Measurements from ENCODE around the gene CDH26.

The CDH26 gene

DNA sequence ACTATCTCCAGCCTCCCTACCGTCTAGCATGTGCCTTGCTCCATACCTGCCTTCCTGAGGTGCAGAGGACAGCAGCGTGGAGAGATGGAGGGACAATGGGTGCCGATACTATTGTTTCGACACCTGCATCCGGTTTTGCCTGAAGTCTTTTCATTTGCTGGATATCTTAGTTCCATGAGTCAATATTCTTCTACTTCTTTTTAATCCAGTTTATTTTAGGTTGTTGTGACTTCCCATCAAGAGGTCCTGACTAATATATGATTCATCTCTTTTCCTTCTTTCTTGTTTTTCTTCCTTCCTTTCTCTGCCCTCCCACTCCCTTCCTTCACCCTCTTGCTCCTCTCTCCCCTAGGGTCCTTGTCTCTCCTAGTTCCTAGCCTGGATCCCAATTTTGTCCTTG lies 91.4 kb downstream of the CDH26 start:
- no peak for TF ChIP-seq SPI1 (IDR thresholded peaks at IDR 0.05; ENCODE audit: borderline replicate concordance, low read depth)
- TF ChIP-seq, protein P1, sequence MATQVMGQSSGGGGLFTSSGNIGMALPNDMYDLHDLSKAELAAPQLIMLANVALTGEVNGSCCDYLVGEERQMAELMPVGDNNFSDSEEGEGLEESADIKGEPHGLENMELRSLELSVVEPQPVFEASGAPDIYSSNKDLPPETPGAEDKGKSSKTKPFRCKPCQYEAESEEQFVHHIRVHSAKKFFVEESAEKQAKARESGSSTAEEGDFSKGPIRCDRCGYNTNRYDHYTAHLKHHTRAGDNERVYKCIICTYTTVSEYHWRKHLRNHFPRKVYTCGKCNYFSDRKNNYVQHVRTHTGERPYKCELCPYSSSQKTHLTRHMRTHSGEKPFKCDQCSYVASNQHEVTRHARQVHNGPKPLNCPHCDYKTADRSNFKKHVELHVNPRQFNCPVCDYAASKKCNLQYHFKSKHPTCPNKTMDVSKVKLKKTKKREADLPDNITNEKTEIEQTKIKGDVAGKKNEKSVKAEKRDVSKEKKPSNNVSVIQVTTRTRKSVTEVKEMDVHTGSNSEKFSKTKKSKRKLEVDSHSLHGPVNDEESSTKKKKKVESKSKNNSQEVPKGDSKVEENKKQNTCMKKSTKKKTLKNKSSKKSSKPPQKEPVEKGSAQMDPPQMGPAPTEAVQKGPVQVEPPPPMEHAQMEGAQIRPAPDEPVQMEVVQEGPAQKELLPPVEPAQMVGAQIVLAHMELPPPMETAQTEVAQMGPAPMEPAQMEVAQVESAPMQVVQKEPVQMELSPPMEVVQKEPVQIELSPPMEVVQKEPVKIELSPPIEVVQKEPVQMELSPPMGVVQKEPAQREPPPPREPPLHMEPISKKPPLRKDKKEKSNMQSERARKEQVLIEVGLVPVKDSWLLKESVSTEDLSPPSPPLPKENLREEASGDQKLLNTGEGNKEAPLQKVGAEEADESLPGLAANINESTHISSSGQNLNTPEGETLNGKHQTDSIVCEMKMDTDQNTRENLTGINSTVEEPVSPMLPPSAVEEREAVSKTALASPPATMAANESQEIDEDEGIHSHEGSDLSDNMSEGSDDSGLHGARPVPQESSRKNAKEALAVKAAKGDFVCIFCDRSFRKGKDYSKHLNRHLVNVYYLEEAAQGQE (IDR thresholded peaks at IDR 0.05; ENCODE audit: insufficient replicate concordance, low read depth), result no peak
- TF ChIP-seq POLR2AphosphoS5 (IDR thresholded peaks at IDR 0.05; ENCODE audit: low read depth), result no peak
- TF ChIP-seq, protein P2, sequence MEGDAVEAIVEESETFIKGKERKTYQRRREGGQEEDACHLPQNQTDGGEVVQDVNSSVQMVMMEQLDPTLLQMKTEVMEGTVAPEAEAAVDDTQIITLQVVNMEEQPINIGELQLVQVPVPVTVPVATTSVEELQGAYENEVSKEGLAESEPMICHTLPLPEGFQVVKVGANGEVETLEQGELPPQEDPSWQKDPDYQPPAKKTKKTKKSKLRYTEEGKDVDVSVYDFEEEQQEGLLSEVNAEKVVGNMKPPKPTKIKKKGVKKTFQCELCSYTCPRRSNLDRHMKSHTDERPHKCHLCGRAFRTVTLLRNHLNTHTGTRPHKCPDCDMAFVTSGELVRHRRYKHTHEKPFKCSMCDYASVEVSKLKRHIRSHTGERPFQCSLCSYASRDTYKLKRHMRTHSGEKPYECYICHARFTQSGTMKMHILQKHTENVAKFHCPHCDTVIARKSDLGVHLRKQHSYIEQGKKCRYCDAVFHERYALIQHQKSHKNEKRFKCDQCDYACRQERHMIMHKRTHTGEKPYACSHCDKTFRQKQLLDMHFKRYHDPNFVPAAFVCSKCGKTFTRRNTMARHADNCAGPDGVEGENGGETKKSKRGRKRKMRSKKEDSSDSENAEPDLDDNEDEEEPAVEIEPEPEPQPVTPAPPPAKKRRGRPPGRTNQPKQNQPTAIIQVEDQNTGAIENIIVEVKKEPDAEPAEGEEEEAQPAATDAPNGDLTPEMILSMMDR (IDR thresholded peaks at IDR 0.05; ENCODE audit: insufficient read depth, low read length), result no peak
- no peak for TF ChIP-seq GABPA (IDR thresholded peaks at IDR 0.05; ENCODE audit: low read depth)
- Histone ChIP-seq H3K27ac (replicated peaks) (peak overlapping the region; percentile 19; the same call in 1 of the 2 replicates), H3K4me3 (replicated peaks; ENCODE audit: insufficient read depth, low read length) (no peak overlapping the region), H3K27me3 (ENCODE audit: insufficient read depth, poor library complexity, severe bottlenecking) (no peaks in the 10 kb centered on the region)
- DNase-seq (ENCODE audit: low read depth in 1 of 2, low spot score in 1 of 2), result no peak

DNA sequence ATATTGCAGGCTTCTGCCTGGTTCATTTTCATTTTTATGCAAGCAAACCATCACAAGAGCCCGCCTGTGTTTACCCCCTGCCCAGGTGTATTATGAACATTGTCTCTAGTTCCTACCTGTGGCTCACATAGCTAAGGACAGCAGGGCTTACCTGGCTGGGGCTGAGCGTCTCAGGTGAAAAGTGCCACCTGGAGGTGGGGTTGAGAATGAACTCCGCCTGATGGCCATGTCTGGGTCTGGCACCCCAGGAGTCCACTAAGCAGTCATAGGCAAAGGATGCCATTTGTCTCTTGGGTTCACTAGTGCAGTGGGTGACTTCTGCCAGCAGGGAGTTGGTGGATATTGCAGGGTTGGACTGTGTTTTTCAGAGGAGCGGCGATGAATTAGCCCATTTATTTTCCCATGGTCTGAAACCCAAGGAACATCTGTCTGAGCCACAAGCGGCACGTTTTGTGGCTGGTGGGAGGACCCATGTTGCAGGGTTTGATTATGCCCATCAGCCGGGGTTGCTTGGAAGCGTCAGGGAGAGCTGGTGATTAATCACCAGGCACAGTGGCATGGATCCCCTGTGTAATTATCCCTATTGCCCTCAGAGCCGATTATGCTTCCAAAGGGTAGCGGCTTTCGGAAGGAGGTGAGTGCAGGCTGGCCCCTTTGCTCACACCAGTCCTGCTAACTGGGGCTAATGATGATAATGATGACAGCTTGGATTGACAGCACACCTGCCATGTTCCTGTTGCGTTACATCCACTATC lies 92.1 kb downstream of the CDH26 start:
- no peak for DNase-seq (ENCODE audit: low read depth in 1 of 2, low spot score in 1 of 2)
- no peaks in the 10 kb centered on the region for H3K27me3 ChIP-seq (ENCODE audit: insufficient read depth, poor library complexity, severe bottlenecking)
- no peak overlapping the region for H3K27ac ChIP-seq (replicated peaks)
- H3K4me3 ChIP-seq (replicated peaks; ENCODE audit: insufficient read depth, low read length), result no peak overlapping the region
- TF ChIP-seq POLR2AphosphoS5 (IDR thresholded peaks at IDR 0.05; ENCODE audit: low read depth) (no peak), GABPA (IDR thresholded peaks at IDR 0.05; ENCODE audit: low read depth) (no peak), SPI1 (IDR thresholded peaks at IDR 0.05; ENCODE audit: borderline replicate concordance, low read depth) (no peak)
- TF ChIP-seq, protein P2 (IDR thresholded peaks at IDR 0.05; ENCODE audit: insufficient read depth, low read length), result no peak
- TF ChIP-seq, protein P1 (IDR thresholded peaks at IDR 0.05; ENCODE audit: insufficient replicate concordance, low read depth), result no peak

DNA sequence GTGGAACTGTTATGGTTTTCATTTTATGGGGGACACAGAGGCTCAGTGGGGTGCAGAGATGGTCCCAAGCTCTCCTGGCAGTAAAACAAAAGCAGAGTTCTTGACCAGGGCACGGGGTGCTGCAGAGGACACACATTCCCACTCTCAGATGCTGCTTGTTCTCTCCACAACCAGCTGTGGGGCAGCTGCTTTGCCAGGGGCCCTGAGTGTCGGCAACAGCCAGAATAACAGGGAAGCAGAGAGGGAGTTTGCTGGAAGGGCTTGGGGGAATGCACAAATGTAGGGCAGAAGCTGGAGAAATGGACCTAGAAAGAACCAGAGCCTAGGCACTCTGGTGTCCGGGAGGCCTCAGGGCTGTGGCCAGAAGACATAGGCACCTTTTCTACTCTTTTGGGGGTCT lies 93.7 kb downstream of the CDH26 start:
- H3K27me3 ChIP-seq (ENCODE audit: insufficient read depth, poor library complexity, severe bottlenecking), result no peaks in the 10 kb centered on the region
- H3K27ac ChIP-seq (replicated peaks), result peak overlapping the region; percentile 98
- TF ChIP-seq GABPA (IDR thresholded peaks at IDR 0.05; ENCODE audit: low read depth) (no peak), POLR2AphosphoS5 (IDR thresholded peaks at IDR 0.05; ENCODE audit: low read depth) (no peak)
- H3K4me3 ChIP-seq (replicated peaks; ENCODE audit: insufficient read depth, low read length), result no peak overlapping the region
- no peak for DNase-seq (ENCODE audit: low read depth in 1 of 2, low spot score in 1 of 2)

DNA sequence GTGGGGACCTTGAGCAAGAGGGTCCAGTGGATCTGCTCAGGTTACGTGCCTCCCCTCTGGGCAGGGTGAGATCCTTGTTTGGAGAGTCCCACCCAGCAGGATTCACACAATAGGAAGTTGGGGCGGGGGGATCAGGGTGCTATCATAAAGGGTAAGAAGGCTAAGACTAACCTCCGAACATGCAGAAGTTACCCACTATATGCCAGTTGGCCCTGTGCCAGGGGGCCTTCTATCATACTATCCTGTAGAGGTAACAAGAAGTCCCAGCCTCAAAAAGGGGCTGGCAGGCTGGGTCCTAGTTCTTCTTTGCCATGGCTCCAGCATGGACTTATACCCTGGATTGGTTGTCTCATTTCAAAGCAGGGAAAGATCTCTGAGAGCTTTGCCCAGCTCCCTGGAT lies 94.1 kb downstream of the CDH26 start:
- no peak for TF ChIP-seq SPI1 (IDR thresholded peaks at IDR 0.05; ENCODE audit: borderline replicate concordance, low read depth)
- no peak for TF ChIP-seq GABPA (IDR thresholded peaks at IDR 0.05; ENCODE audit: low read depth)
- TF ChIP-seq POLR2AphosphoS5 (IDR thresholded peaks at IDR 0.05; ENCODE audit: low read depth), result no peak
- TF ChIP-seq, protein P2 (IDR thresholded peaks at IDR 0.05; ENCODE audit: insufficient read depth, low read length), result no peak
- TF ChIP-seq, protein P1 (IDR thresholded peaks at IDR 0.05; ENCODE audit: insufficient replicate concordance, low read depth), result no peak
- no peak for DNase-seq (ENCODE audit: low read depth in 1 of 2, low spot score in 1 of 2)
- peak overlapping the region; percentile 98 for H3K27ac ChIP-seq (replicated peaks)
- no peaks in the 10 kb centered on the region for H3K27me3 ChIP-seq (ENCODE audit: insufficient read depth, poor library complexity, severe bottlenecking)
- no peak overlapping the region for H3K4me3 ChIP-seq (replicated peaks; ENCODE audit: insufficient read depth, low read length)
